Naive thymus-derived CD8-positive, alpha-beta T cell (primary cell): ENCODE measurements around the gene ZNF581. TPM values are rescaled to one million over a fixed set of nuclear protein-coding genes. Genes with fewer than 3 reads are reported as not detected.

Experiments used
- ATAC-seq, 2 donors: fragments of 150-1000 bp; cut with Tn5 transposase in 1 of 2; sonication (Bioruptor Pico), chemical (Tn5 transposase) in 1 of 2; 1 replicate in 1 of 2; 2 replicates in 1 of 2; pipeline ENCODE4 v1.10.0; 2021; ENCODE audit warnings: mild to moderate bottlenecking in 2 of 2, moderate library complexity in 2 of 2
- POLR2A ChIA-PET: fragments of 350-600 bp; sonication (Branson Sonifier 250); formaldehyde crosslinking; loops from one replicate; lab custom pipeline; 2021; ENCODE audit warnings: antibody characterized with exemption; lab: Charles Lee
- DNase-seq, 10 donors: peaks; one replicate each; pipeline versions ENCODE4 v3.0.0 to v3.0.0-alpha.2; 2020 to 2022
- H3K27ac Mint-ChIP-seq, 10 donors: one replicate each; pipeline ENCODE4 v1.8.0; 2020 to 2022; ENCODE audit warnings: mild to moderate bottlenecking in 10 of 10, mixed read lengths in 10 of 10, moderate library complexity in 4 of 10, inconsistent platforms in 1 of 10
- H3K27me3 Mint-ChIP-seq, 5 donors: one replicate each; pipeline ENCODE4 v1.8.0; 2021 to 2022; ENCODE audit warnings: mixed read lengths in 5 of 5
- H3K36me3 Mint-ChIP-seq, 3 donors: one replicate each; pipeline ENCODE4 v1.8.0; 2020 to 2022; ENCODE audit warnings: mixed read lengths in 3 of 3, mild to moderate bottlenecking in 2 of 3, inconsistent platforms in 1 of 3
- H3K4me1 Mint-ChIP-seq, 4 donors: one replicate each; pipeline ENCODE4 v1.8.0; 2021 to 2022; ENCODE audit warnings: mixed read lengths in 4 of 4
- H3K4me3 Mint-ChIP-seq, 10 donors: one replicate each; pipeline ENCODE4 v1.8.0; 2020 to 2022; ENCODE audit warnings: mild to moderate bottlenecking in 10 of 10, mixed read lengths in 10 of 10, moderate library complexity in 6 of 10, inconsistent platforms in 1 of 10
- H3K9me3 Mint-ChIP-seq, 9 donors: one replicate each; pipeline ENCODE4 v1.8.0; 2020 to 2022; ENCODE audit warnings: mixed read lengths in 9 of 9, mild to moderate bottlenecking in 3 of 9, inconsistent platforms in 1 of 9, moderate library complexity in 1 of 9
- polyA plus RNA-seq, 3 donors: library from polyadenylated mRNA; unstranded; fragments of 300-500 nt; fragmentation: Illumina TruSeq; gene quantifications; one replicate each; pipeline ENCODE4 v1.2.3, GENCODE V29; 2021
- total RNA-seq, 8 experiments: library from RNA in 2 of 8; stranded (reverse) in 2 of 8; gene quantifications; one replicate each; pipeline ENCODE4 v1.2.3 and lab custom pipeline; 2021 to 2026

Gene ZNF581
- 10 to 100 TPM; 33.8 to 36.3 TPM for total RNA-seq
- polyA plus RNA-seq = 10 to 100 TPM; 21.2 to 35.9 (median 34.9) TPM
- 10.3 to 38.7 (median 24.4) reads per million in 6 experiments for total RNA-seq (lab: John Stamatoyannopoulos, UW)

GRCh38 chr19:55643003-55643886 lies at the start of gene ZNF581:
Gene ZNF581 (plus strand): TSS chr19:55643649. CDS start chr19:55644572, 923 bp downstream.
- POLR2A ChIA-PET = interaction anchor here (0.5 to 9.2 kb wide), 19 partner anchors 8 to 607 kb away, joined by 3 to 148 read pairs (median 5); partner anchors contain the start of genes EPN1, FIZ1, U2AF2 and ZNF444

GRCh38 chr19:55594996-55595545 lies 48.4 kb upstream of the ZNF581 start:
- POLR2A ChIA-PET = interaction anchor here (1.0 kb wide), 1 partner anchor 8 kb away, joined by 3 read pairs; no protein-coding TSS in a partner anchor
- no peaks in the 10 kb centered on the region for H3K27me3 Mint-ChIP-seq
- peaks cover 0 to 31% (median 21%) of the 10 kb centered on the region in 3 donors for H3K36me3 Mint-ChIP-seq
- H3K27ac Mint-ChIP-seq = peak overlapping the region in 5 of 10 donors; percentile 0 to 34 (median 19)
- ATAC-seq (no peak), DNase-seq (no peak)
- peaks cover 0 to 1% (median 0%) of the 10 kb centered on the region in 9 donors for H3K9me3 Mint-ChIP-seq
- peaks cover 5 to 14% (median 10%) of the 10 kb centered on the region in 4 donors for H3K4me1 Mint-ChIP-seq
- no peak overlapping the region for H3K4me3 Mint-ChIP-seq

More at GRCh38 chr19:55643003-55643886, at the start of gene ZNF581:
- peak within 1 kb of the TSS; percentile 94 to 99 (median 98) for H3K27ac Mint-ChIP-seq
- H3K4me3 Mint-ChIP-seq = peak within 1 kb of the TSS; percentile 91 to 99 (median 94)
- no peaks in the 10 kb centered on the region for H3K9me3 Mint-ChIP-seq
- ATAC-seq (peak; percentile 45 to 51), DNase-seq (peak; percentile 67 to 86 (median 76))
- H3K27me3 Mint-ChIP-seq = no peaks in the 10 kb centered on the region
- peaks cover 30 to 67% (median 61%) of the 10 kb centered on the region in 4 donors for H3K4me1 Mint-ChIP-seq
- H3K36me3 Mint-ChIP-seq = peaks cover 0 to 10% (median 2%) of the 10 kb centered on the region in 3 donors

- no peaks in the 10 kb centered on the region for H3K27me3 Mint-ChIP-seq
- H3K9me3 Mint-ChIP-seq = peaks cover 0 to 1% (median 0%) of the 10 kb centered on the region in 9 donors
- peaks cover 9 to 19% (median 15%) of the 10 kb centered on the region in 4 donors for H3K4me1 Mint-ChIP-seq
- peak overlapping the region in 1 of 10 donors; percentile 76 for H3K27ac Mint-ChIP-seq
- ATAC-seq (no peak), DNase-seq (no peak)
- H3K4me3 Mint-ChIP-seq = no peak overlapping the region
- POLR2A ChIA-PET = interaction anchor here (0.8 to 0.9 kb wide), 2 partner anchors 11 to 15 kb away, joined by 3 read pairs; partner anchors contain the start of gene ZNF579
- peaks cover 0 to 31% (median 21%) of the 10 kb centered on the region in 3 donors for H3K36me3 Mint-ChIP-seq
Measured at GRCh38 chr19:55596304-55596703, 47.1 kb upstream of the ZNF581 start.

- POLR2A ChIA-PET = interaction anchor here (3.4 to 6.3 kb wide), 2 partner anchors 16 to 28 kb away, joined by 24 to 55 read pairs; partner anchors contain the start of genes ZNF579 and ZNF784
- Mint-ChIP-seq H3K27me3 (no peaks in the 10 kb centered on the region), H3K4me1 (peaks cover 9 to 25% (median 20%) of the 10 kb centered on the region in 4 donors), H3K27ac (no peak overlapping the region), H3K36me3 (peaks cover 0 to 31% (median 21%) of the 10 kb centered on the region in 3 donors), H3K9me3 (peaks cover 0 to 1% (median 0%) of the 10 kb centered on the region in 9 donors), H3K4me3 (no peak overlapping the region)
- DNase-seq = no peak
- ATAC-seq = no peak
Measured at GRCh38 chr19:55597501-55597921, 45.9 kb upstream of the ZNF581 start.

GRCh38 chr19:55598034-55598433 lies 45.4 kb upstream of the ZNF581 start:
- ATAC-seq (no peak), DNase-seq (no peak)
- Mint-ChIP-seq H3K27me3 (no peaks in the 10 kb centered on the region), H3K9me3 (peaks cover 0 to 1% (median 0%) of the 10 kb centered on the region in 9 donors), H3K27ac (peak overlapping the region in 5 of 10 donors; percentile 16 to 96 (median 44)), H3K4me3 (peak overlapping the region in 1 of 10 donors; percentile 22), H3K4me1 (peaks cover 9 to 25% (median 20%) of the 10 kb centered on the region in 4 donors), H3K36me3 (peaks cover 0 to 31% (median 21%) of the 10 kb centered on the region in 3 donors)
- POLR2A ChIA-PET = interaction anchor here (1.0 to 6.3 kb wide), 3 partner anchors 8 to 27 kb away, joined by 4 to 55 read pairs (median 24); partner anchors contain the start of genes ZNF579 and ZNF784

- H3K9me3 Mint-ChIP-seq = peaks cover 0 to 1% (median 0%) of the 10 kb centered on the region in 9 donors
- POLR2A ChIA-PET = interaction anchor here (0.6 to 6.3 kb wide), 27 partner anchors 9 to 1150 kb away, joined by 3 to 60 read pairs (median 4); partner anchors contain the start of genes ISOC2, KMT5C, LENG8 and PPP1R12C
- peaks cover 0 to 28% (median 18%) of the 10 kb centered on the region in 3 donors for H3K36me3 Mint-ChIP-seq
- H3K27ac Mint-ChIP-seq = peak overlapping the region; percentile 96 to 100 (median 99)
- DNase-seq = peak; percentile 86 to 99 (median 94)
- H3K4me1 Mint-ChIP-seq = peaks cover 13 to 32% (median 25%) of the 10 kb centered on the region in 4 donors
- H3K27me3 Mint-ChIP-seq = no peaks in the 10 kb centered on the region
- H3K4me3 Mint-ChIP-seq = peak overlapping the region; percentile 89 to 100 (median 99)
- peak; percentile 54 to 63 for ATAC-seq
Measured at GRCh38 chr19:55598719-55599467, 44.6 kb upstream of the ZNF581 start.

- ATAC-seq (peak; percentile 76 to 78), DNase-seq (peak; percentile 89 to 99 (median 96))
- H3K36me3 Mint-ChIP-seq = peaks cover 0 to 28% (median 18%) of the 10 kb centered on the region in 3 donors
- H3K27ac Mint-ChIP-seq = peak within 1 kb of the TSS; percentile 96 to 100 (median 99)
- H3K4me1 Mint-ChIP-seq = peaks cover 14 to 36% (median 26%) of the 10 kb centered on the region in 4 donors
- H3K9me3 Mint-ChIP-seq = peaks cover 0 to 1% (median 0%) of the 10 kb centered on the region in 9 donors
- peak within 1 kb of the TSS; percentile 89 to 100 (median 99) for H3K4me3 Mint-ChIP-seq
- POLR2A ChIA-PET = interaction anchor here (0.6 to 6.3 kb wide), 26 partner anchors 12 to 1151 kb away, joined by 3 to 60 read pairs (median 4); partner anchors contain the start of genes HSPBP1, ISOC2, KMT5C and LENG8
- H3K27me3 Mint-ChIP-seq = no peaks in the 10 kb centered on the region
Measured at GRCh38 chr19:55599468-55599841, 44.0 kb upstream of the ZNF581 start, which contains the start of gene FIZ1. Gene FIZ1 (minus strand): TSS chr19:55599517. CDS start chr19:55597865, 1,652 bp downstream.

GRCh38 chr19:55599842-55600661 lies 43.4 kb upstream of the ZNF581 start, which contains the start of gene ZNF524:
Gene ZNF524 (plus strand): TSS chr19:55600288. CDS start chr19:55602113, 1,825 bp downstream.
- ATAC-seq (peak; percentile 73 to 76), DNase-seq (peak; percentile 79 to 98 (median 86))
- Mint-ChIP-seq H3K4me3 (peak within 1 kb of the TSS; percentile 89 to 100 (median 99)), H3K27me3 (no peaks in the 10 kb centered on the region), H3K27ac (peak within 1 kb of the TSS; percentile 96 to 100 (median 99)), H3K4me1 (peaks cover 16 to 41% (median 31%) of the 10 kb centered on the region in 4 donors), H3K9me3 (no peaks in the 10 kb centered on the region), H3K36me3 (peaks cover 0 to 23% (median 14%) of the 10 kb centered on the region in 3 donors)
- POLR2A ChIA-PET = interaction anchor here (0.6 to 6.3 kb wide), 24 partner anchors 12 to 1151 kb away, joined by 3 to 60 read pairs (median 4); partner anchors contain the start of genes HSPBP1, ISOC2, KMT5C and LENG8

- DNase-seq = no peak
- peaks cover 0 to 17% (median 8%) of the 10 kb centered on the region in 3 donors for H3K36me3 Mint-ChIP-seq
- H3K9me3 Mint-ChIP-seq = no peaks in the 10 kb centered on the region
- POLR2A ChIA-PET = interaction anchor here (0.7 to 6.3 kb wide), 10 partner anchors 14 to 261 kb away, joined by 3 to 60 read pairs (median 21); partner anchors contain the start of genes KMT5C, U2AF2, ZNF581 and ZNF628
- no peaks in the 10 kb centered on the region for H3K27me3 Mint-ChIP-seq
- peaks cover 16 to 42% (median 31%) of the 10 kb centered on the region in 4 donors for H3K4me1 Mint-ChIP-seq
- H3K27ac Mint-ChIP-seq = peak overlapping the region; percentile 70 to 93 (median 86)
- no peak for ATAC-seq
- peak overlapping the region; percentile 70 to 89 (median 84) for H3K4me3 Mint-ChIP-seq
Measured at GRCh38 chr19:55600662-55601028, 42.8 kb upstream of the ZNF581 start.

- no peak for ATAC-seq
- Mint-ChIP-seq H3K36me3 (peaks cover 0 to 12% (median 3%) of the 10 kb centered on the region in 3 donors), H3K27me3 (no peaks in the 10 kb centered on the region), H3K27ac (peak overlapping the region; percentile 70 to 93 (median 86)), H3K4me3 (peak overlapping the region; percentile 70 to 89 (median 84)), H3K9me3 (no peaks in the 10 kb centered on the region), H3K4me1 (peaks cover 19 to 46% (median 33%) of the 10 kb centered on the region in 4 donors)
- POLR2A ChIA-PET = interaction anchor here (0.5 to 6.3 kb wide), 10 partner anchors 14 to 72 kb away, joined by 3 to 60 read pairs (median 17); partner anchors contain the start of genes U2AF2, ZNF581 and ZNF784
- DNase-seq = no peak
Measured at GRCh38 chr19:55601084-55601483, 42.4 kb upstream of the ZNF581 start.
